Left lung (tissue), 10 donors: ENCODE results near the gene SORCS1. TPM values are rescaled to one million over a fixed set of nuclear protein-coding genes. Genes with fewer than 3 reads are reported as not detected.

Experiments used
- ATAC-seq: fragments of 200-7000 bp; cut with Tn5 transposase; one replicate; pipeline ENCODE4 v1.9.1; 2020; ENCODE audit warnings: moderate library complexity
- DNase-seq, 4 donors: peaks; one replicate each; pipeline ENCODE4 v3.0.0-alpha.2; 2013 to 2020
- H3K27ac ChIP-seq, 2 donors: fragments of 200-600 bp; sonication (generic) in 1 of 2; one replicate each; pipeline versions ENCODE4 v1.5.0 to v1.8.0; 2020 to 2021
- H3K27me3 ChIP-seq, 2 donors: fragments of 200-600 bp; sonication (generic) in 1 of 2; one replicate each; pipeline versions ENCODE4 v1.5.0 to v1.8.0; 2020 to 2021
- H3K36me3 ChIP-seq, 2 donors: fragments of 200-600 bp; sonication (generic) in 1 of 2; one replicate each; pipeline versions ENCODE4 v1.5.0 to v1.8.0; 2020 to 2021
- H3K4me1 ChIP-seq, 2 donors: fragments of 200-600 bp; one replicate each; pipeline ENCODE4 v1.8.0; 2021
- H3K4me3 ChIP-seq, 2 donors: fragments of 200-600 bp; sonication (generic) in 1 of 2; one replicate each; pipeline versions ENCODE4 v1.5.0 to v1.8.0; 2020 to 2021; ENCODE audit warnings: mild to moderate bottlenecking in 1 of 2
- H3K9me3 ChIP-seq, 2 donors: fragments of 200-600 bp; sonication (generic) in 1 of 2; one replicate each; pipeline versions ENCODE4 v1.5.0 to v1.8.0; 2020 to 2021
- intact Hi-C, 2 donors: fragments of 100-400 bp; cut with DNase I; formaldehyde crosslinking; loops; one replicate each; pipeline versions ENCODE4 v1.11.2 to v1.14.2; 2022
- polyA plus RNA-seq, 6 donors: library from polyadenylated mRNA; unstranded; fragments of 120-200 nt; gene quantifications; one replicate each; pipeline ENCODE4 v1.2.1, GENCODE V29; 2013; ENCODE audit not compliant: insufficient read length in 6 of 6
- total RNA-seq, 2 donors: library from RNA; stranded (reverse); fragmentation: NEBNext Ultra II Directional; extraction: Animal tissue kit (Norgen Biotek cat#: 25700); gene quantifications; one replicate each; pipeline ENCODE4 v1.2.1, GENCODE V29; 2021
- TF ChIP-seq, protein P1 (sequence below), 2 donors: fragments of 200-600 bp; sonication (generic) in 1 of 2; IDR thresholded peaks; one replicate each; pipeline versions ENCODE4 v1.5.0 to v1.8.0; 2021; ENCODE audit warnings: antibody characterized with exemption in 2 of 2
- donor health status: DM: no; HTN: yes; CAD: no.
- donor health status: DM: no; HTN: no; CAD: no.

Gene SORCS1
- total and polyA plus RNA-seq, 8 donors: 0.03 to 0.72 (median 0.21) TPM

DNA sequence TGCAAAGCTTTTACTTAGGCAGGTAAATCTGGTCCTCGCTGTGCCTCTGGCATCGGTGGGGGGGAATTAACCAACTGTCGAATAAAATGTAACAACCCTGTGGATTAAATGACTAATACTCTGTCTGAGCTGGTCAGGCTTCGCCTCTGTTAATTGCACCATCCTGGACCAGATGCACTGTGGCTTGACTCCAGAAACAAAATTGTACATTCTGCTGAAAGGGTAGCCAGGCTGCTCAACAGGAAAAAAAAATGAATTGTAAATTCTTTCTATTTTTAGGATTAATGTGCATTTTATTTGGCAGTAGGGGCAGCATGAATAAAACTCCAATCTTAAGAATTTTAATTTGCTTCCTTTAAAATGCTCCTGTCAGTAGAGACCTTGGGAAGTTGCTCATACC lies 389.4 kb downstream of the SORCS1 start:
- no peak overlapping the region for H3K4me3 ChIP-seq
- intact Hi-C loops: no loop called here
- H3K27me3 ChIP-seq: no peaks in the 10 kb centered on the region
- H3K27ac ChIP-seq: no peak overlapping the region
- ATAC-seq: no peak
- DNase-seq: peak in 1 of 4 donors; percentile 14
- no peaks in the 10 kb centered on the region for H3K9me3 ChIP-seq
- H3K4me1 ChIP-seq: no peaks in the 10 kb centered on the region
- TF ChIP-seq, protein P1, sequence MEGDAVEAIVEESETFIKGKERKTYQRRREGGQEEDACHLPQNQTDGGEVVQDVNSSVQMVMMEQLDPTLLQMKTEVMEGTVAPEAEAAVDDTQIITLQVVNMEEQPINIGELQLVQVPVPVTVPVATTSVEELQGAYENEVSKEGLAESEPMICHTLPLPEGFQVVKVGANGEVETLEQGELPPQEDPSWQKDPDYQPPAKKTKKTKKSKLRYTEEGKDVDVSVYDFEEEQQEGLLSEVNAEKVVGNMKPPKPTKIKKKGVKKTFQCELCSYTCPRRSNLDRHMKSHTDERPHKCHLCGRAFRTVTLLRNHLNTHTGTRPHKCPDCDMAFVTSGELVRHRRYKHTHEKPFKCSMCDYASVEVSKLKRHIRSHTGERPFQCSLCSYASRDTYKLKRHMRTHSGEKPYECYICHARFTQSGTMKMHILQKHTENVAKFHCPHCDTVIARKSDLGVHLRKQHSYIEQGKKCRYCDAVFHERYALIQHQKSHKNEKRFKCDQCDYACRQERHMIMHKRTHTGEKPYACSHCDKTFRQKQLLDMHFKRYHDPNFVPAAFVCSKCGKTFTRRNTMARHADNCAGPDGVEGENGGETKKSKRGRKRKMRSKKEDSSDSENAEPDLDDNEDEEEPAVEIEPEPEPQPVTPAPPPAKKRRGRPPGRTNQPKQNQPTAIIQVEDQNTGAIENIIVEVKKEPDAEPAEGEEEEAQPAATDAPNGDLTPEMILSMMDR (IDR thresholded peaks at IDR 0.05): no peak
- no peaks in the 10 kb centered on the region for H3K36me3 ChIP-seq

DNA sequence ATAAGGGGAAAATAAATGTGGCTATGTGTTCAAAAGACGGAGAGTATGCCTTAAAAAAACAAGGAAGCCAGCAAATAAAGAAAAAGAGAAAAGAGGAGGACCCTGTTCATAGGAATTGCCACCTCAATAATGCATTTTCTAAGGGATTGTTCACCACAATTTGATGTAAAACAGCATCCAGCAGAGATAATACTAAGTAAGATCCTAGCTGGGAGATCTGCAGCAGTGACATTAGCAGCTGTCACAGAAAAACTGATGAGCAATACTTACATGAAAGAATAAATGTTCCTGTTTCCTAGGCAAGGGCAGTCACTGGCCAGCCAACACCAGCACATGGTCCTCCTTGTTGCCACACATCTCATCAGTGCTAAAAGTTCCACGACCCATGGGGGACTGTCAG lies 391.5 kb downstream of the SORCS1 start:
- Histone ChIP-seq H3K4me3 (no peak overlapping the region), H3K36me3 (no peaks in the 10 kb centered on the region), H3K4me1 (no peaks in the 10 kb centered on the region), H3K9me3 (no peaks in the 10 kb centered on the region), H3K27ac (no peak overlapping the region), H3K27me3 (no peaks in the 10 kb centered on the region)
- no peak for ATAC-seq
- intact Hi-C loops: no loop called here
- no peak for DNase-seq
- TF ChIP-seq, protein P1 (IDR thresholded peaks at IDR 0.05): no peak

DNA sequence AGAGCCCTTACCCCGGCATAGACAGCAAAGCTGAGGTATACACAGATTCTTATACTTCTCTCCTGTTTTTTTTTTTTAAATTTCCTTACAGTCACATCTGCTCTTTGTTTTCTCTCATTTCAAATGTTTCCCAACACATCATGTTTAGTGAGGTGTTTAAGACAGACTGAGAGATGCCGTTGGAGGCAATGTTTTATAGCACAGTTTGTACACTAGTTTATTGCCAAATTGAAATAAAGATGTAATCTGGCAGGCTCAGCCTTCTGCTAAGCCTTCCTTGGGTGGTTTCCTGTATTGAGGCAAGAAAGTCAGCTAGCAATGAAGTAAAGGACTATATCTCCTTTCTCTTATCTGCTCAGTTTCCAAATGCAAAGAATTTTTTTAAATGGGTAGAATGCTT lies 393.4 kb downstream of the SORCS1 start:
- DNase-seq: peak in 1 of 4 donors; percentile 20
- Histone ChIP-seq H3K27ac (no peak overlapping the region), H3K27me3 (no peaks in the 10 kb centered on the region), H3K36me3 (no peaks in the 10 kb centered on the region), H3K4me1 (no peaks in the 10 kb centered on the region), H3K4me3 (no peak overlapping the region), H3K9me3 (no peaks in the 10 kb centered on the region)
- TF ChIP-seq, protein P1 (IDR thresholded peaks at IDR 0.05): no peak
- intact Hi-C loops: no loop called here
- ATAC-seq: no peak

DNA sequence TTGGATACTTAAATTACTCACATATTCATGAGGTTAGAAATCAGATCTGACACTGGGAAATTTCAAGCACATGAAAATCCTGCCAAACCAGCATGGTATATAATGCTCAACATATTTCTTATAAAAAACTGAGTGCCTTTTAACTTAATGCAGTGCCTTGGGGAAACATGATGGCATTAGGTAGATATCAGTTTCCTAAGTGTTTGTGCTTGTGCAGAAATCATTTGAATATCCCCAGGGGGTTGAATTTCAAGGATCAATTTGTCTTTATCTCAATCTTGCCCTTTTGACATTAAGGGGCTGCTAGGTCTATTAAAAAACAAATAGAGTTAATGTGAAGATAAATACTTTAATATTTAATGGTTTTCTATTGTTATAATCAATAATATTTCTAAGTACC lies 396.3 kb downstream of the SORCS1 start:
- H3K27me3 ChIP-seq: no peaks in the 10 kb centered on the region
- no peaks in the 10 kb centered on the region for H3K36me3 ChIP-seq
- ATAC-seq: no peak
- H3K4me3 ChIP-seq: no peak overlapping the region
- DNase-seq: no peak
- H3K9me3 ChIP-seq: no peaks in the 10 kb centered on the region
- H3K27ac ChIP-seq: no peak overlapping the region
- no peaks in the 10 kb centered on the region for H3K4me1 ChIP-seq
- intact Hi-C loops: no loop called here
- TF ChIP-seq, protein P1 (IDR thresholded peaks at IDR 0.05): no peak

DNA sequence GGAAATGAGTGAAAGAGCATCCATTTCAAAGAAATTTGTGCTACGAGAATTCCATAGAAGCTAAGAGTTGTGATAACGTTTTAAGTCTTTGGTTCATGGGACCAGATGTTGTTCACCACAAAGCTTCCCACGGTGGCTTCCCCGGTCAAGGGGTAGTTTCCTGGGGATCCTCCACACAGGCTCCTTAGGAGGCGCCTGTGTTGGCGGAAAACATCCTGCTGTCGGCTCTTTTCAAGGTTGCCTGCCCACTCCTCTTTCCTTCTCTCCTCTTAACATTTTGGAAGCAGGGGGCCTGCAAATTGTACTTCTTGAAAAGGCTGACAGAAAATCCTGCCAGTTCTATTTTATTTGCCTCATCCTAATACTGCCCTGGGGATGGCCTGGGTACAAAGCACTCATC lies 398.6 kb downstream of the SORCS1 start:
- Histone ChIP-seq H3K4me1 (no peaks in the 10 kb centered on the region), H3K36me3 (no peaks in the 10 kb centered on the region), H3K27ac (no peak overlapping the region), H3K9me3 (no peaks in the 10 kb centered on the region), H3K27me3 (no peaks in the 10 kb centered on the region), H3K4me3 (no peak overlapping the region)
- ATAC-seq (no peak), DNase-seq (no peak)
- TF ChIP-seq, protein P1 (IDR thresholded peaks at IDR 0.05): no peak
- intact Hi-C loops: no loop called here
